Activated CD4-positive, CD25-positive, alpha-beta regulatory T cell (primary cell): Measurements from ENCODE around the gene NRP1.

ENCODE experiments used
- DNase-seq, 4 experiments: peaks; one replicate each; lab custom pipeline; 2025; lab: John Stamatoyannopoulos, UW

The NRP1 gene

DNA sequence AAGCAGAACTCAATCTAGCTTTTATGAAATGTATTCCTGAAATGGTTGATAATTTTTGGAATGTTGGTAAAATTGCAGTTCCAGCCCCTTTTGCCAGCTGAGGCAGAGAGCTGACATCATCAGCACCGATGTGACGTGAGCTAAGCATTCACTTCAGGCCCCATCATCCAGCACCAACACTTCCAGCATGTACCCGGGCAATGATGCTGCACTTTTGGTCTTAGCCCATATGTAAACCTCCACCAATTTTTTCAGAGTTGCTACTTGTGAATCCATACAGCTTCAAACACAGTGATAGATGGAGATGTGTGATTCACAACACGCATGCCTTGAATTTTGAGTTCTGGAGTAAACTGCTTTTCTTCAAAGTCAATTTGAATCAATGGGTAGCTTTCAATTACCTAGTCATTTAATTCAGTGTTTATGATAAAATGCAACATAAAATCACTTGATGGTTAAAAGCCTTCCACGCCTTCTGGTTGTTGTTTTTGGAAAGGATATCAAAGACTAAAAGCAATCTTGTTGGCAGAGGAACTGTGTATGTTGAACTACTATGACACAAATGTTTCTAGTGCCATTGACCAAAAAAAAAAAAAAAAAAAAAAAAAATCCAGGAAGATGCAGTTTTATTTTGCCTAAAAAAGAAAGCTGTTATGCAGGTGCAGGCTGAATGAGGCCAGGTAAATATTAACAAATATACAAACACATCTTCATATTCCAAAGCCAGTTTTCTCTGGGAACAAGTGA lies 73.9 kb downstream of the NRP1 start:
- DNase-seq = no peak

GRCh38 chr10:33258967-33259366 lies 75.5 kb downstream of the NRP1 start:
- no peak for DNase-seq

DNA sequence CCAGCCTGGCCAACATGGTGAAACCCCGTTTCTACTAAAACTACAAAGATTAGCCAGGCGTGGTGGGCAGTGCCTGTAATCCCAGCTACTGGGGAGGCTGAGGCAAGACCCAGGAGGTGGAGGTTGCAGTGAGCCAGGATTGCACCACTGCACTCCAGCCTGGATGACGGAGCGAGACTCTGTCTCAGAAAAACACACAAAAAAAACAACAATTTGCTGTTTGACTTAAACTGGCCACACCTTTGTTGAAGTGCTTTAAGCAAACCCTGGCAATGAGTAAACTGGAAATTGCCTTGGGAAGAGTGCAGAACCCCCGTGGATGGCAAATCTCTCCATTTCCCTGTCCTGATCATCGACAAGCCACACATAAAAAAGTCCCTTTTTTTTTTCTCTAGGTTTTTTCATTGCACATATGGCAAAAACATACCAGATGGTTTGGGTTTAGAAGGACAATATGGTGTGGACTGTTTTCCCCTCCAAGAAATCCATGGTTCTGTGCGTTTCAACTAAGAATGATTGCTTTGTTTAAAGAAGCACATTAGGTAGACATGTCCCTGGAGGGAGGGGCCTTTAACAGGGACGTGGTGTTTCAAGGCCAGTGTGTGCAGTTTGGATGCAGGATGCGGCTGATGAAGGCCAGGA lies 76.9 kb downstream of the NRP1 start:
- no peak for DNase-seq

GRCh38 chr10:33256458-33256857 lies 78.0 kb downstream of the NRP1 start:
- no peak for DNase-seq

GRCh38 chr10:33254556-33255160 lies 79.8 kb downstream of the NRP1 start:
- no peak for DNase-seq

DNA sequence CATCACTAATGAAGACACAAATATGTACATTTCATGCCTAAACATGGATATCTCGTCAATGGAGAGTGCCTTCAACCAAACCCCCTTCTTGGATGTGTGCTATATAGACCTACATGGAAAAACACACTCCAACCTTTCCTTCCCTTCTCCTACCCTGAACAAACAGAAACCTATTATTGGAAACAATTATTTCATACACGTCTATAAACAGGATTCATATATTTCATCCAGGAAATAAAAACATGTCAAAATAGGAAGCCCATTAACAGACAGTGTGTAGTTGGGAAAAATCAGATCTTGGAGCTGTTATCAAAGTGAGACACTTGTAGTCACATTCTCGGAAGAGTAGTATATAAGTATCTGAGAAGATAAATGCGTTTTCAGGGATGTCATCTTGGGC lies 81.1 kb downstream of the NRP1 start:
- DNase-seq = no peak

DNA sequence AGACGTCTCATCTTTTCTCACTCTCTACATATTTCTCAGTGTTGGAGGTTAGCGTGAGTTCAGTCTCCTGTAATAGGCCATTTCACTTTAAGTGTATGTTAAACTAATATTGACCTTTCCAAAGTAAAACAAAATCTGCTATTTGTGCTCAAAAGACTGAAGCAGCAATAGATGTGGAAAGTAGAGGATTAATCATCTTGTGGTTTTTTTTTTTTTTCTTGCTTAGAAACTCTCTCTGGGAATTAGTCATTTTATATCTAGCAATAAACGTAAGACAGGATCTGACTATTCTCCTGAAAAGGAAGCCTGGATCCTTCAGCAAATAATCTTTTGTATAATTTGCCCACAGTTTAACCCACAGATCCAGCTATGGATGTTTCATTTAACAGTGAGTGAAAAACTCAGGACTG lies 81.7 kb downstream of the NRP1 start:
- no peak for DNase-seq

GRCh38 chr10:33252324-33252723 lies 82.1 kb downstream of the NRP1 start:
- DNase-seq = no peak

DNA sequence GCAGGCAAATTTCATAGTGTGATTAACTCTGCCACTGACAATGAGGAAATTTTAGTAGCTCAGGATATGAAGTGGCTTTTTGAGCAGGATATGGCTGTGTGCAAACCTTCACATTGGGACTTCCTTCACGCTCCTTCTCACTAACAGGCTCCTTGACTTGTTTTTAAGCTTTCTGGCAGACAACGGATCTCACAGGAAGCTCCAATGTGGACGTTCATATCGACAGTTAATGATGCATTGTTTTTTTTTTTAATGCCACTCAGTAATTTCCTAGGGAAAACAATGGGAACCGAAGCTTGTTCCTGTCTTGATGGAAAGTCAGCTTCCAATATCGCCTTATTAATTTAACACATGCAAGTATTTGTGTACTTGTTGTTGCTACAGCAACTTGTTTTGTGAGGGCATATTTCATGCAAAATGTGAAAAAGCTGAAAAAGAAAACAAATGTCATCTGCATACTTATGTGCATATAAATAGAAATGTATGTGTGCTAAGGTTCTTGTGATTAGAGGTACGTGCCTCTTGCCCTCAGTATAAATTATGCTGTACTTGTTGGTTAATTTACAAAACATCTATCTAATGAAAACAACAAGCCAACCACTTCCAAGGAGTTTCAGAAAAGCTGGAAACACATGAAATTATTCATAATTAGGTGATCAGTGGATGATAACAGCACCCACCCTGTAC lies 84.7 kb downstream of the NRP1 start:
- DNase-seq = no peak

GRCh38 chr10:33249137-33249536 lies 85.3 kb downstream of the NRP1 start:
- DNase-seq = no peak

DNA sequence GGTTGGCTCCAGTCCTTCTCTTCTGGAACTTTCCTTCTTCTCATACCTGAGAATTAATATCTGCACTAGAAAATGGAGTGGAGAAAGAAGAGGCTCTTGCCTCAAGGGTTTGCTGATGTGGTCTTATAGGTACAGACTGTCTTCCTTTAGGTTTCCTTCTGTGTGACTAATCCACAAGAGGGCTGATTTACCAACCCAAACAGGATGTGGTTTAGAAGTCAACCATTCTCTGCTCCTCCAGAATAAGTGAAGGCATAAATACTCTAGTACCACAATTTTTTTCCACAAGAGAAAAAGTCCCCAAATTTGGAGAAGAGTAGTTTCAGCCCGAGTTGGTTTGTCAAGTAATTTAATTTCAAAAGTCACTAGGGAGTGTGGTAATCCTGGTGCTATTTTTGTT lies 85.8 kb downstream of the NRP1 start:
- DNase-seq = no peak

- DNase-seq = no peak
Measured at GRCh38 chr10:33247221-33247922, 87.1 kb downstream of the NRP1 start.

DNA sequence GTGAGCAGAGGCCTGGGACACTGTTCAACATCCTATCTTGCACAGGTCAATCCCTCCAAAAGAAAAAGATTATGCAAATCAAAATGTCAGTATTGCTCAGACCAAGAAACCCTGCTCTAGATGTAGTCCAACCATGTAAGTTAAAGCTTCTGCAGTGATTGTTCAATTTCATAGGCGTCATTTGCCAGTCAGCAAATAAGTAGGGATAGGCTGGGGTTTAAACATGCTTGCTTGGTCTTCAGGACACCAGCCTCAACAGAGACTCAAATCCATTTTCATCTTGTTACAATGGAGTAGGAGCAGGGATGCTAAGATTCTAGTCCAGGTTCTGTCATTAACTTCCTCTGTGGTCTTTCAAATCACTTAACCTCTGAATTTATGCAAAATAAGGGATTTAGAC lies 89.1 kb downstream of the NRP1 start:
- no peak for DNase-seq

DNA sequence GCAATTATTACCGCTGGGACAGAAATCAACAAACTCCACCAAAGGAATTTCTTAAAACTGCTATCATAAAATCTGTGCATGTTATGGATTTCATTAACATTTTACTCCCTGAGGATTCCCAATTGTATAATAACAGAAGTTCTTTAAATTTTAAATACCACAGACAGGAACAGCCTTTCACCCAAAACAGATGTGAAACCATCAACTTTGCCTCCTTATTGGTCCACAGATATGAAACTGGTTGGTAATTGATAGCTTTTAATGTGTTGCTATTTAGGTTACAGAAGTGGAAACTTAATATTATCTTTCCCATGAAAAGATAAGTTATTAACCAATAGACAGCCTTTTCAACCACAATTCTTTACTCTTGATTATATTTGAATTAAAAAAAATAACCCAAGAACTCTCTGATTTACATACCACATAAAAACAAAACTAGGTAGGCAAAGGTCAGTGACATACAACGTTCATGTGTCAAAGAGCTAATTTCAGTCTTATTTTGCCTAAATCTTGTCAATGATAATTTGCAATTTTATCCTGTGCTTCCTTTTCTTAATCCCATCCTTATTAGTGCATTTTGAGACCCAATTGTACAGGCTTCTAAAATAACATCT lies 90.0 kb downstream of the NRP1 start:
- no peak for DNase-seq

GRCh38 chr10:33243703-33244102 lies 90.8 kb downstream of the NRP1 start:
- DNase-seq = no peak

- no peak for DNase-seq
Measured at GRCh38 chr10:33242931-33243330, 91.5 kb downstream of the NRP1 start.

DNA sequence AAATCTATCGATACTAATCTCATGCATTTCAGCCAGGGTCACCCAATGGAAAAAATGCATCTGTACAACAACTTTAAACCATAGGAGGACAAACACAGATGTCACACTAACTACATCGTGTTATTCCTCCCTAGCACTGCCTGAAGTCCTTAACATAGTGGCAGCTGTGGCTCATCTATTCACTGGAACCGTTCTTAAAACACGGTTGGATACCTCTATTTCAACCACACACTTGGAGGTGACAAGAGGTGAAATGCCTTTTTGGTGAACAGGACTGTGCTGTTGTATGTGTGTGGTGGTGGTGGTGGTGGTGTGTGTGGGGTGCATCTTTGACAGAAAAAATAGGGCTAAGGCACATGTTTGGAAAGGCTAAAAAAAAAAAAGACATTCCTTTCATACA lies 93.1 kb downstream of the NRP1 start:
- DNase-seq = no peak

- DNase-seq = no peak
Measured at GRCh38 chr10:33240931-33241330, 93.5 kb downstream of the NRP1 start.

GRCh38 chr10:33240258-33240657 lies 94.2 kb downstream of the NRP1 start:
- no peak for DNase-seq

- DNase-seq = no peak
Measured at GRCh38 chr10:33239257-33239656, 95.2 kb downstream of the NRP1 start.

DNA sequence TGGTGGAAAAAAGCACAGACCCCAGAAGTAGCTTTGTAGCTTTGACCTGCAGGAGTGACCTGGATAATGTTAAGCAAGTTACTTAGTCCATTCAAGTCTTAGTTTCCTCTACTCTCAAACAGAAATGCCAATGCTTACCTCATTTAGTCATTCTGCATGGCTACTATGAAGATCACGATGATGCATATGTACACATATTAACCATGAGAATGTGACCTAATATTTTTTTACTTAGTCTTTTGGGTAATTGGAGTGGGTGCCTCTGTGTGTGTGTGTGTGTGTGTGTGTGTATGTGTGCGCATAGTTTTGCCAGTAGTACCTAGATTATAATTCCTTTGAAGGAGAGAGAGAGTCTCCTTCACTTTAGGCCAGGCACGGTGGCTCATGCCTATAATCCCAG lies 95.8 kb downstream of the NRP1 start:
- no peak for DNase-seq
